Measurements from ENCODE around the gene ARMS2.

The ARMS2 gene

GRCh38 chr10:122471531-122472177 is 17.2 kb downstream of the ARMS2 start:
- DNase-seq (ENCODE audit: low read depth in 3 of 3): no peak

GRCh38 chr10:122473116-122473515 is 18.7 kb downstream of the ARMS2 start:
- DNase-seq (ENCODE audit: low read depth in 3 of 3): no peak

GRCh38 chr10:122474131-122474818 is 19.8 kb downstream of the ARMS2 start:
- no peak for DNase-seq (ENCODE audit: low read depth in 3 of 3)

- DNase-seq (ENCODE audit: low read depth in 3 of 3): no peak
These were observed 20.6 kb downstream of the ARMS2 start for GRCh38 chr10:122475100-122475499.

GRCh38 chr10:122475591-122476332 is 21.3 kb downstream of the ARMS2 start:
- no peak for DNase-seq (ENCODE audit: low read depth in 3 of 3)

GRCh38 chr10:122476333-122476695 is 21.9 kb downstream of the ARMS2 start:
- no peak for DNase-seq (ENCODE audit: low read depth in 3 of 3)

GRCh38 chr10:122477436-122477835 is 23.0 kb downstream of the ARMS2 start:
- no peak for DNase-seq (ENCODE audit: low read depth in 3 of 3)

- DNase-seq (ENCODE audit: low read depth in 3 of 3): no peak
These were observed 24.5 kb downstream of the ARMS2 start for GRCh38 chr10:122478971-122479370.

GRCh38 chr10:122480146-122480833 is 25.8 kb downstream of the ARMS2 start:
- DNase-seq (ENCODE audit: low read depth in 3 of 3): no peak

GRCh38 chr10:122481296-122482056 is 27.0 kb downstream of the ARMS2 start:
- no peak for DNase-seq (ENCODE audit: low read depth in 3 of 3)

GRCh38 chr10:122484276-122485060 is 30.0 kb downstream of the ARMS2 start:
- DNase-seq (ENCODE audit: low read depth in 3 of 3): no peak

- DNase-seq (ENCODE audit: low read depth in 3 of 3): no peak
These were observed 31.2 kb downstream of the ARMS2 start for GRCh38 chr10:122485670-122486069.

- DNase-seq (ENCODE audit: low read depth in 3 of 3): no peak
These were observed 32.1 kb downstream of the ARMS2 start for GRCh38 chr10:122486406-122487080.

GRCh38 chr10:122487174-122487765 is 32.8 kb downstream of the ARMS2 start:
- DNase-seq (ENCODE audit: low read depth in 3 of 3): no peak

- no peak for DNase-seq (ENCODE audit: low read depth in 3 of 3)
These were observed 35.8 kb downstream of the ARMS2 start for GRCh38 chr10:122490268-122490667.

GRCh38 chr10:122490786-122491680 is 36.6 kb downstream of the ARMS2 start:
- peak in 2 of 3 experiments; percentile 7 to 29 for DNase-seq (ENCODE audit: low read depth in 3 of 3)

GRCh38 chr10:122492006-122492405 is 37.6 kb downstream of the ARMS2 start:
- no peak for DNase-seq (ENCODE audit: low read depth in 3 of 3)

GRCh38 chr10:122492999-122493481 is 38.6 kb downstream of the ARMS2 start:
- DNase-seq (ENCODE audit: low read depth in 3 of 3): no peak

- DNase-seq (ENCODE audit: low read depth in 3 of 3): no peak
These were observed 39.3 kb downstream of the ARMS2 start for GRCh38 chr10:122493761-122494160.

Measured in stimulated activated CD4-positive, alpha-beta T cell treated with anti-CD3 and anti-CD28 coated beads, TNF-alpha, amount 100 ng/mL, for 24 hours (primary cell).